Measurements from ENCODE around the gene SLC25A51. TPM values are rescaled to one million over a fixed set of nuclear protein-coding genes. Genes with fewer than 3 reads are reported as not detected.

Gene SLC25A51
- total RNA-seq, 2 donors from 2014 or later, result 20.2 to 21.6 TPM

- Histone ChIP-seq H3K36me3 (peaks cover 0 to 7% of the 10 kb centered on the region in 2 donors), H3K27ac (no peak overlapping the region), H3K4me1 (replicated peaks) (no peaks in the 10 kb centered on the region), H3K9me3 (no peaks in the 10 kb centered on the region), H3K27me3 (replicated peaks; ENCODE audit: insufficient read depth) (no peaks in the 10 kb centered on the region), H3K4me3 (no peak overlapping the region)
- intact Hi-C loops (cut with DNase I), result no loop called here
- DNase-seq (ENCODE audit: low spot score), result no peak
- 76% methylated on average over 8 of the region's 8 CpGs for WGBS
- TF ChIP-seq POLR2AphosphoS5 (IDR thresholded peaks at IDR 0.05) (no peak), CTCF (IDR thresholded peaks at IDR 0.05) (no peak), POLR2A (IDR thresholded peaks at IDR 0.05) (no peak)
Observed at GRCh38 chr9:37949576-37949975, 45.6 kb upstream of the SLC25A51 start.

GRCh38 chr9:37948417-37948980 is 44.6 kb upstream of the SLC25A51 start:
- Histone ChIP-seq H3K36me3 (peaks cover 0 to 7% of the 10 kb centered on the region in 2 donors), H3K27me3 (replicated peaks; ENCODE audit: insufficient read depth) (no peaks in the 10 kb centered on the region), H3K27ac (peak overlapping the region in 1 of 2 donors; percentile 7), H3K4me3 (no peak overlapping the region), H3K9me3 (no peaks in the 10 kb centered on the region), H3K4me1 (replicated peaks) (peaks cover 4% of the 10 kb centered on the region)
- TF ChIP-seq CTCF (IDR thresholded peaks at IDR 0.05) (no peak), POLR2A (IDR thresholded peaks at IDR 0.05) (no peak), POLR2AphosphoS5 (IDR thresholded peaks at IDR 0.05) (no peak)
- WGBS, result 70% methylated on average over 15 of the region's 20 CpGs
- intact Hi-C loops (cut with DNase I), result no loop called here
- DNase-seq (ENCODE audit: low spot score), result no peak

- Histone ChIP-seq H3K4me3 (no peak overlapping the region), H3K36me3 (peaks cover 0 to 7% of the 10 kb centered on the region in 2 donors), H3K4me1 (replicated peaks) (peaks cover 8% of the 10 kb centered on the region), H3K27ac (peak overlapping the region in 1 of 2 donors; percentile 7), H3K27me3 (replicated peaks; ENCODE audit: insufficient read depth) (no peaks in the 10 kb centered on the region), H3K9me3 (no peaks in the 10 kb centered on the region)
- no peak for DNase-seq (ENCODE audit: low spot score)
- intact Hi-C loops (cut with DNase I), result no loop called here
- 54% methylated on average over 9 of the region's 9 CpGs for WGBS
- TF ChIP-seq POLR2A (IDR thresholded peaks at IDR 0.05), result no peak
- TF ChIP-seq CTCF (IDR thresholded peaks at IDR 0.05), result no peak
- TF ChIP-seq POLR2AphosphoS5 (IDR thresholded peaks at IDR 0.05), result no peak
Observed at GRCh38 chr9:37947977-37948376, 44.0 kb upstream of the SLC25A51 start.

- no peak for DNase-seq (ENCODE audit: low spot score)
- intact Hi-C loops (cut with DNase I), result no loop called here
- Histone ChIP-seq H3K4me1 (replicated peaks) (peaks cover 8% of the 10 kb centered on the region), H3K9me3 (no peaks in the 10 kb centered on the region), H3K27ac (peak overlapping the region in 1 of 2 donors; percentile 7), H3K27me3 (replicated peaks; ENCODE audit: insufficient read depth) (no peaks in the 10 kb centered on the region), H3K4me3 (no peak overlapping the region), H3K36me3 (peaks cover 0 to 7% of the 10 kb centered on the region in 2 donors)
- TF ChIP-seq POLR2AphosphoS5 (IDR thresholded peaks at IDR 0.05) (no peak), POLR2A (IDR thresholded peaks at IDR 0.05) (no peak), CTCF (IDR thresholded peaks at IDR 0.05) (no peak)
- WGBS, result 84% methylated on average over 7 of the region's 7 CpGs
Observed at GRCh38 chr9:37947471-37947870, 43.5 kb upstream of the SLC25A51 start.

- Histone ChIP-seq H3K36me3 (peaks cover 0 to 7% of the 10 kb centered on the region in 2 donors), H3K4me3 (no peak overlapping the region), H3K4me1 (replicated peaks) (peaks cover 8% of the 10 kb centered on the region), H3K27ac (no peak overlapping the region), H3K9me3 (no peaks in the 10 kb centered on the region), H3K27me3 (replicated peaks; ENCODE audit: insufficient read depth) (no peaks in the 10 kb centered on the region)
- DNase-seq (ENCODE audit: low spot score), result no peak
- intact Hi-C loops (cut with DNase I), result no loop called here
- WGBS, result 93% methylated on average over 7 of the region's 7 CpGs
- no peak for TF ChIP-seq CTCF (IDR thresholded peaks at IDR 0.05)
- TF ChIP-seq POLR2A (IDR thresholded peaks at IDR 0.05), result no peak
- TF ChIP-seq POLR2AphosphoS5 (IDR thresholded peaks at IDR 0.05), result no peak
Observed at GRCh38 chr9:37946971-37947370, 43.0 kb upstream of the SLC25A51 start.

Data from prostate gland (tissue), 2 donors.